H1 (cell line): ENCODE results near the gene FAHD1. TPM values are rescaled to one million over a fixed set of nuclear protein-coding genes. Genes with fewer than 3 reads are reported as not detected.

Experiments used
- CTCF ChIA-PET: fragments of 300-600 bp; sonication (Branson Sonifier 250); formaldehyde crosslinking; loops from one replicate; lab custom pipeline; 2021; ENCODE audit not compliant: partially characterized antibody; lab: Charles Lee
- POLR2A ChIA-PET: fragments of 300-600 bp; sonication (Branson Sonifier 250); formaldehyde crosslinking; loops from one replicate; lab custom pipeline; 2021; ENCODE audit warnings: inconsistent platforms; ENCODE audit not compliant: partially characterized antibody; lab: Charles Lee
- DNase-seq, 2 experiments: peaks; one replicate each; pipeline versions ENCODE4 v3.0.0 to v3.0.0-alpha.2; 2010 to 2022; ENCODE audit warnings: low spot score in 2 of 2, low read depth in 1 of 2, mixed read lengths in 1 of 2
- FAIRE-seq: peaks from 2 replicates; lab custom pipeline; 2011; peaks lifted over from hg19 to GRCh38; lab: Jason Lieb, UNC
- H2AFZ ChIP-seq: 2 replicates; pipeline ENCODE4 v1.8.1; 2012; ENCODE audit warnings: low read length, inconsistent platforms
- H2AK5ac ChIP-seq: 2 replicates; pipeline ENCODE4 v1.6.1; 2013; ENCODE audit warnings: low read depth, low read length
- H2BK120ac ChIP-seq: replicated peaks from 2 replicates; pipeline ENCODE3; 2013; ENCODE audit warnings: low read depth, low read length, inconsistent platforms
- H2BK12ac ChIP-seq: 2 replicates; pipeline ENCODE4 v1.6.1; 2013; ENCODE audit warnings: low read depth, low read length
- H2BK15ac ChIP-seq: 2 replicates; pipeline ENCODE4 v1.6.1; 2013; ENCODE audit warnings: low read length
- H2BK20ac ChIP-seq: 2 replicates; pipeline ENCODE4 v1.6.1; 2013; ENCODE audit warnings: low read length
- H2BK5ac ChIP-seq: 2 replicates; pipeline ENCODE4 v1.6.1; 2013; ENCODE audit warnings: low read depth, low read length
- H3K14ac ChIP-seq: 2 replicates; pipeline ENCODE4 v1.6.1; 2013; ENCODE audit warnings: inconsistent platforms; ENCODE audit not compliant: insufficient read length
- H3K18ac ChIP-seq: 2 replicates; pipeline ENCODE4 v1.6.1; 2013; ENCODE audit warnings: low read length; ENCODE audit errors: extremely low read depth
- H3K23ac ChIP-seq: 2 replicates; pipeline ENCODE4 v1.6.1; 2013; ENCODE audit warnings: inconsistent platforms; ENCODE audit not compliant: insufficient read length
- H3K23me2 ChIP-seq: 2 replicates; pipeline ENCODE4 v1.6.1; 2013; ENCODE audit warnings: low read depth, low read length
- H3K27ac ChIP-seq: 2 replicates; pipeline ENCODE4 v1.6.1; 2011; ENCODE audit warnings: low read depth, low read length, inconsistent platforms
- H3K27me3 ChIP-seq, 4 experiments: replicated peaks in 1 of 4; 1 replicate in 1 of 4; 2 replicates in 3 of 4; pipeline versions ENCODE4 v1.6.1 to v1.8.1; 2011 to 2013; ENCODE audit warnings: low read length in 3 of 4, mild to moderate bottlenecking in 3 of 4, inconsistent platforms in 2 of 4, mixed read lengths in 2 of 4, moderate library complexity in 1 of 4; ENCODE audit not compliant: control insufficient read depth in 3 of 4, insufficient read depth in 3 of 4; ENCODE audit errors: extremely low read depth in 1 of 4
- H3K36me3 ChIP-seq, 4 experiments: 2 replicates each; pipeline versions ENCODE4 v1.6.1 to v1.8.1; 2011 to 2013; ENCODE audit warnings: mild to moderate bottlenecking in 4 of 4, low read length in 3 of 4, moderate library complexity in 2 of 4, control low read depth in 1 of 4, inconsistent platforms in 1 of 4; ENCODE audit not compliant: insufficient read depth in 4 of 4, control insufficient read depth in 2 of 4
- H3K4ac ChIP-seq: replicated peaks from 2 replicates; pipeline ENCODE3; 2013; ENCODE audit warnings: low read length, low read depth, mixed read lengths, inconsistent platforms; ENCODE audit not compliant: insufficient read length
- H3K4me1 ChIP-seq, 4 experiments: replicated peaks in 1 of 4; 1 replicate in 1 of 4; 2 replicates in 3 of 4; pipeline versions ENCODE4 v1.6.1 to v1.8.1; 2011 to 2013; ENCODE audit warnings: low read length in 3 of 4, inconsistent platforms in 2 of 4, mixed read lengths in 1 of 4; ENCODE audit not compliant: insufficient read depth in 4 of 4, control insufficient read depth in 3 of 4
- H3K4me2 ChIP-seq, 2 experiments: 2 replicates each; pipeline versions ENCODE4 v1.6.1 to v1.8.1; 2011 to 2013; ENCODE audit warnings: low read depth in 2 of 2, low read length in 2 of 2, control low read depth in 1 of 2, inconsistent platforms in 1 of 2, mild to moderate bottlenecking in 1 of 2; ENCODE audit not compliant: insufficient read depth in 1 of 2
- H3K4me3 ChIP-seq, 4 experiments: fragments of 200-600, 300-600 bp in 1 of 4; sonication (generic), shearing (Covaris generic), sonication (Bioruptor Twin) in 1 of 4; 2 replicates each; pipeline versions ENCODE4 v1.5.1 to v1.8.1; 2011 to 2016; ENCODE audit warnings: low read length in 4 of 4, low read depth in 3 of 4, control low read depth in 2 of 4, inconsistent platforms in 2 of 4, mild to moderate bottlenecking in 2 of 4, mixed read lengths in 1 of 4, moderate library complexity in 1 of 4; ENCODE audit not compliant: insufficient read depth in 2 of 4; ENCODE audit errors: extremely low read depth in 1 of 4
- H3K56ac ChIP-seq: replicated peaks from 2 replicates; pipeline ENCODE3; 2013; ENCODE audit warnings: low read depth, mild to moderate bottlenecking, mixed read lengths, low read length, inconsistent platforms; ENCODE audit not compliant: insufficient read length
- H3K79me1 ChIP-seq: 2 replicates; pipeline ENCODE4 v1.6.1; 2013; ENCODE audit warnings: low read depth, low read length, control low read depth
- H3K79me2 ChIP-seq, 2 experiments: 2 replicates each; pipeline versions ENCODE4 v1.6.1 to v1.8.1; 2012 to 2013; ENCODE audit warnings: low read length in 2 of 2, mild to moderate bottlenecking in 2 of 2, inconsistent platforms in 1 of 2; ENCODE audit not compliant: insufficient read depth in 2 of 2, control insufficient read depth in 1 of 2
- H3K9ac ChIP-seq, 4 experiments: replicated peaks in 1 of 4; 1 replicate in 1 of 4; 2 replicates in 3 of 4; pipeline versions ENCODE4 v1.6.1 to v1.8.1; 2011 to 2013; ENCODE audit warnings: low read depth in 3 of 4, low read length in 3 of 4, control low read depth in 2 of 4, mild to moderate bottlenecking in 2 of 4, moderate library complexity in 2 of 4, inconsistent platforms in 1 of 4; ENCODE audit errors: extremely low read depth in 1 of 4
- H3K9me3 ChIP-seq, 2 experiments: 2 replicates each; pipeline versions ENCODE4 v1.6.1 to v1.8.1; 2012 to 2013; ENCODE audit warnings: mild to moderate bottlenecking in 2 of 2, moderate library complexity in 2 of 2, control low read depth in 1 of 2, inconsistent platforms in 1 of 2, low read depth in 1 of 2, low read length in 1 of 2, mixed read lengths in 1 of 2; ENCODE audit not compliant: insufficient read depth in 2 of 2
- H4K20me1 ChIP-seq, 2 experiments: replicated peaks in 1 of 2; 2 replicates each; pipeline versions ENCODE3 to v1.8.1; 2011 to 2013; ENCODE audit warnings: inconsistent platforms in 2 of 2, low read length in 2 of 2, mild to moderate bottlenecking in 1 of 2; ENCODE audit not compliant: insufficient read depth in 2 of 2, control insufficient read depth in 1 of 2
- H4K5ac ChIP-seq: 2 replicates; pipeline ENCODE4 v1.6.1; 2013; ENCODE audit warnings: low read length, low read depth, mixed read lengths, inconsistent platforms; ENCODE audit not compliant: insufficient read length
- H4K8ac ChIP-seq: 2 replicates; pipeline ENCODE4 v1.8.0; 2013; ENCODE audit warnings: mild to moderate bottlenecking, moderate library complexity, low read length, inconsistent platforms; ENCODE audit not compliant: insufficient read depth; ENCODE audit errors: extremely low read depth
- H4K91ac ChIP-seq: replicated peaks from 2 replicates; pipeline ENCODE3; 2013; ENCODE audit warnings: low read length, mixed read lengths, inconsistent platforms; ENCODE audit not compliant: insufficient read length
- EP300 ChIP-seq, 2 experiments: IDR thresholded peaks; 1 replicate in 1 of 2; 2 replicates in 1 of 2; pipeline ENCODE4 v1.6.1; 2011 to 2012; ENCODE audit warnings: low read depth in 2 of 2, low read length in 2 of 2, mild to moderate bottlenecking in 2 of 2, borderline replicate concordance in 1 of 2, inconsistent platforms in 1 of 2, moderate library complexity in 1 of 2
- EZH2 ChIP-seq: fragments of 200-600 bp; sonication (generic); IDR thresholded peaks from 2 replicates; pipeline ENCODE4 v1.7.1; 2012; ENCODE audit warnings: low read depth, mild to moderate bottlenecking, moderate library complexity, low read length, inconsistent platforms; ENCODE audit not compliant: severe bottlenecking
- FOSL1 ChIP-seq: IDR thresholded peaks from 2 replicates; pipeline ENCODE4 v1.6.1; 2011; ENCODE audit warnings: mild to moderate bottlenecking, low read depth, low read length, moderate library complexity; ENCODE audit not compliant: insufficient read depth
- HDAC2 ChIP-seq, 2 experiments: fragments of 300-600 bp in 1 of 2; sonication (generic) in 1 of 2; IDR thresholded peaks; 2 replicates each; pipeline ENCODE4 v1.6.1; 2011 to 2012; ENCODE audit warnings: low read depth in 2 of 2, low read length in 2 of 2, mild to moderate bottlenecking in 2 of 2, moderate library complexity in 2 of 2, borderline replicate concordance in 1 of 2, inconsistent platforms in 1 of 2
- JUND ChIP-seq: IDR thresholded peaks from 2 replicates; pipeline ENCODE4 v1.6.1; 2011; ENCODE audit warnings: mild to moderate bottlenecking, improper control_type of control experiment, low read length
- KDM5A ChIP-seq: fragments of 200-600 bp; IDR thresholded peaks from 2 replicates; pipeline ENCODE4 v1.7.1; 2012; ENCODE audit warnings: mild to moderate bottlenecking, low read length, inconsistent platforms, mixed read lengths
- RBBP5 ChIP-seq: IDR thresholded peaks from 2 replicates; pipeline ENCODE4 v1.7.1; 2012; ENCODE audit warnings: low read depth, mild to moderate bottlenecking, inconsistent platforms, low read length, moderate library complexity, borderline replicate concordance
- RXRA ChIP-seq: IDR thresholded peaks from 2 replicates; pipeline ENCODE4 v1.6.1; 2011; ENCODE audit warnings: low read depth, mild to moderate bottlenecking, low read length, moderate library complexity; ENCODE audit not compliant: insufficient read depth
- SUZ12 ChIP-seq: fragments of 200-600 bp; sonication (generic); IDR thresholded peaks from 2 replicates; pipeline ENCODE4 v1.6.1; 2012; ENCODE audit warnings: mild to moderate bottlenecking, inconsistent platforms, low read length, moderate library complexity, mixed read lengths
- TAF1 ChIP-seq: IDR thresholded peaks from 2 replicates; pipeline ENCODE4 v1.6.1; 2011; ENCODE audit warnings: mild to moderate bottlenecking, low read depth, low read length
- WGBS, 2 experiments: shearing (Covaris generic) in 1 of 2; methylation state at CpG; one replicate each; pipeline versions ENCODE4 v1.1.6 to v1.1.7; 2013 to 2015; ENCODE audit warnings: low lambda C conversion rate in 2 of 2, mixed read lengths in 2 of 2, inconsistent platforms in 1 of 2, low coverage in 1 of 2, missing lambda C conversion rate in 1 of 2; ENCODE audit not compliant: insufficient replicate concordance in 2 of 2, insufficient coverage in 1 of 2, insufficient read length in 1 of 2; ENCODE audit errors: extremely low coverage in 1 of 2, missing lambda C conversion rate in 1 of 2; 5-methylcytosine and 5-hydroxymethylcytosine counted together
- polyA plus RNA-seq, 7 experiments: library from polyadenylated mRNA; depleted of rRNA in 3 of 7; stranded (reverse) in 5 of 7; unstranded in 2 of 7; fragments of >200 nt in 5 of 7; fragments of 200-250 nt in 2 of 7; gene quantifications; 1 replicate in 5 of 7; 2 replicates in 1 of 7; 4 replicates in 1 of 7; pipeline versions ENCODE4 v1.2.1 to v1.2.3, GENCODE V29; 2011 to 2013; ENCODE audit warnings: missing spikeins in 2 of 7, mixed read lengths in 2 of 7
- total RNA-seq: library from RNA; stranded (reverse); fragmentation: NEBNext Ultra II Directional; extraction: Animal tissue kit (Norgen Biotek cat#: 25700); gene quantifications from 2 replicates; pipeline ENCODE4 v1.2.1, GENCODE V29; 2021

FAHD1 gene
- total and polyA plus RNA-seq, 2 of the 8 experiments (the other 6 are each of a cell fraction or from before 2014, with no cell fraction given) = 20.4 to 31.9 TPM

GRCh38 chr16:1851793-1852192 lies 24.8 kb downstream of the FAHD1 start:
- POLR2A ChIA-PET = no interaction called here
- CTCF ChIA-PET = no interaction called here
- DNase-seq (no peak), FAIRE-seq (no peak)
- Histone ChIP-seq H3K27me3 (peaks cover 0 to 4% (median under 1%) of the 10 kb centered on the region in 4 experiments; a peak in 1 of 7 replicates), H3K79me1 (no peaks in the 10 kb centered on the region), H3K4me1 (no peaks in the 10 kb centered on the region), H2BK15ac (no peak overlapping the region), H4K20me1 (no peaks in the 10 kb centered on the region), H3K14ac (no peak overlapping the region), H3K4ac (no peak overlapping the region), H3K18ac (no peak overlapping the region), H2BK120ac (no peak overlapping the region), H3K4me2 (no peak overlapping the region), H3K9ac (no peak overlapping the region), H3K9me3 (no peaks in the 10 kb centered on the region), H4K91ac (no peak overlapping the region), H3K79me2 (no peaks in the 10 kb centered on the region), H3K27ac (no peak overlapping the region), H3K36me3 (no peaks in the 10 kb centered on the region), H2BK20ac (no peak overlapping the region), H2BK12ac (no peak overlapping the region), H3K4me3 (no peak overlapping the region), H2AFZ (no peak overlapping the region), H4K8ac (no peak overlapping the region), H2BK5ac (no peak overlapping the region), H3K56ac (no peak overlapping the region), H3K23me2 (no peaks in the 10 kb centered on the region), H2AK5ac (no peak overlapping the region), H4K5ac (no peak overlapping the region), H3K23ac (no peak overlapping the region)
- whole genome bisulfite sequencing, 2 experiments = 76% methylated on average over 4 of the region's 4 CpGs; no CpG with 5 or more reads in 1 of the 2 experiments
- TF ChIP-seq SUZ12 = no peak
- TF ChIP-seq RXRA = no peak
- TF ChIP-seq JUND = no peak
- TF ChIP-seq HDAC2 (IDR thresholded peaks at IDR 0.05; ENCODE audit: borderline replicate concordance in 1 of 2, low read depth in 2 of 2, low read length in 2 of 2) = no peak
- TF ChIP-seq TAF1 = no peak
- no peak for TF ChIP-seq KDM5A
- no peak for TF ChIP-seq RBBP5
- no peak for TF ChIP-seq EZH2
- TF ChIP-seq FOSL1 = no peak
- no peak for TF ChIP-seq EP300 (IDR thresholded peaks at IDR 0.05; ENCODE audit: borderline replicate concordance in 1 of 2, low read depth in 2 of 2, low read length in 2 of 2)
